RWPE2 (cell line): Measurements from ENCODE around the gene ATP6V0B.

Source experiments
- ATAC-seq: fragments of 200-7000 bp; cut with Tn5 transposase; 3 replicates; pipeline ENCODE4 v1.9.1; 2021; ENCODE audit warnings: low read depth
- DNase-seq: peaks from one replicate; pipeline ENCODE4 v3.0.0-alpha.2; 2020; ENCODE audit warnings: low spot score
- H3K27ac ChIP-seq: fragments of 450-650 bp; 2 replicates; pipeline ENCODE4 v1.5.1; 2017; ENCODE audit warnings: mild to moderate bottlenecking; ENCODE audit not compliant: poor library complexity, severe bottlenecking
- H3K27me3 ChIP-seq: fragments of 250-450 bp; sonication (Bioruptor Pico); 2 replicates; pipeline ENCODE4 v1.5.1; 2021; ENCODE audit warnings: mild to moderate bottlenecking, moderate library complexity; ENCODE audit not compliant: insufficient read depth, poor library complexity, severe bottlenecking
- H3K36me3 ChIP-seq: fragments of 250-450 bp; sonication (Bioruptor Pico); 2 replicates; pipeline ENCODE4 v1.5.1; 2020; ENCODE audit warnings: low read depth, mild to moderate bottlenecking, moderate library complexity
- H3K4me1 ChIP-seq: fragments of 250-450 bp; sonication (Bioruptor Pico); 2 replicates; pipeline ENCODE4 v1.5.1; 2021; ENCODE audit warnings: mild to moderate bottlenecking, moderate library complexity; ENCODE audit not compliant: insufficient read depth, poor library complexity, severe bottlenecking
- H3K4me3 ChIP-seq: fragments of 250-450 bp; sonication (Bioruptor Pico); 2 replicates; pipeline ENCODE4 v1.5.1; 2021; ENCODE audit warnings: mild to moderate bottlenecking, moderate library complexity; ENCODE audit not compliant: severe bottlenecking
- H3K9me3 ChIP-seq: fragments of 250-450 bp; sonication (Bioruptor Pico); 2 replicates; pipeline ENCODE4 v1.5.1; 2021; ENCODE audit warnings: mild to moderate bottlenecking, moderate library complexity; ENCODE audit not compliant: severe bottlenecking
- CTCF ChIP-seq: fragments of 450-650 bp; IDR thresholded peaks from one replicate; pipeline ENCODE4 v1.5.1; 2017; ENCODE audit warnings: mild to moderate bottlenecking, moderate library complexity; ENCODE audit not compliant: poor library complexity, severe bottlenecking

The ATP6V0B gene

GRCh38 chr1:44014365-44015104 is 39.8 kb downstream of the ATP6V0B start:
- ATAC-seq (no peak), DNase-seq (no peak)
- no peaks in the 10 kb centered on the region for H3K4me1 ChIP-seq
- peaks cover 5% of the 10 kb centered on the region; the same call in 1 of the 2 replicates for H3K36me3 ChIP-seq
- H3K27me3 ChIP-seq = no peaks in the 10 kb centered on the region
- no peak for TF ChIP-seq CTCF
- no peak overlapping the region for H3K27ac ChIP-seq
- no peaks in the 10 kb centered on the region for H3K9me3 ChIP-seq
- no peak overlapping the region for H3K4me3 ChIP-seq

GRCh38 chr1:44015206-44015605 is 40.4 kb downstream of the ATP6V0B start:
- peaks cover 5% of the 10 kb centered on the region; the same call in 1 of the 2 replicates for H3K36me3 ChIP-seq
- H3K27ac ChIP-seq = no peak overlapping the region
- H3K27me3 ChIP-seq = no peaks in the 10 kb centered on the region
- H3K4me1 ChIP-seq = no peaks in the 10 kb centered on the region
- no peaks in the 10 kb centered on the region for H3K9me3 ChIP-seq
- TF ChIP-seq CTCF = no peak
- ATAC-seq = no peak
- H3K4me3 ChIP-seq = no peak overlapping the region
- peak; percentile 49 for DNase-seq

GRCh38 chr1:44016041-44016889 is 41.5 kb downstream of the ATP6V0B start:
- Histone ChIP-seq H3K4me1 (no peaks in the 10 kb centered on the region), H3K4me3 (no peak overlapping the region), H3K9me3 (no peaks in the 10 kb centered on the region), H3K36me3 (peaks cover 5% of the 10 kb centered on the region; the same call in 1 of the 2 replicates), H3K27me3 (no peaks in the 10 kb centered on the region), H3K27ac (no peak overlapping the region)
- ATAC-seq (no peak), DNase-seq (no peak)
- TF ChIP-seq CTCF = no peak

- no peak for DNase-seq
- Histone ChIP-seq H3K27me3 (no peaks in the 10 kb centered on the region), H3K9me3 (no peaks in the 10 kb centered on the region), H3K27ac (no peak overlapping the region), H3K4me1 (no peaks in the 10 kb centered on the region), H3K36me3 (peaks cover 5% of the 10 kb centered on the region; the same call in 1 of the 2 replicates), H3K4me3 (no peak overlapping the region)
- TF ChIP-seq CTCF = no peak
- no peak for ATAC-seq
These were observed 42.2 kb downstream of the ATP6V0B start for GRCh38 chr1:44016890-44017400.
